HCT116 (cell line): ENCODE data around the gene SBF1. TPM values are rescaled to one million over a fixed set of nuclear protein-coding genes. Genes with fewer than 3 reads are reported as not detected.

Source experiments
- ATAC-seq: fragments of 200-7000 bp; cut with Tn5 transposase; 2 replicates; pipeline ENCODE4 v1.9.1; 2020; ENCODE audit warnings: mild to moderate bottlenecking, moderate library complexity
- BruUV-seq: library from RNA; stranded (reverse); fragments of 400-500 nt; replicated peaks from 2 replicates; lab custom pipeline; 2021; lab: Mats Ljungman, UMichigan
- CTCF ChIA-PET: fragments of 300-600 bp; sonication (Branson Sonifier 250); formaldehyde crosslinking; loops from one replicate; lab custom pipeline; 2021; ENCODE audit warnings: antibody characterized with exemption; lab: Charles Lee
- POLR2A ChIA-PET: fragments of 300-600, 350-600 bp; sonication (Branson Sonifier 250); formaldehyde crosslinking; loops from one replicate; lab custom pipeline; 2021; ENCODE audit warnings: antibody characterized with exemption; lab: Charles Lee
- RAD21 ChIA-PET, 2 experiments: fragments of 300-600 bp; sonication (Branson Sonifier 250); formaldehyde crosslinking; loops; one replicate each; lab custom pipeline; 2023; ENCODE audit warnings: low total read pairs in 2 of 2; ENCODE audit not compliant: uncharacterized antibody in 2 of 2, unreplicated experiment in 2 of 2, low non-redundant PET in 1 of 2; lab: Charles Lee
- DNase-seq: peaks from one replicate; pipeline ENCODE4 v3.0.0-alpha.2; 2010; ENCODE audit warnings: low read depth, low spot score
- H2AFZ ChIP-seq: fragments of 200-600 bp; shearing (Covaris generic), sonication (generic); 2 replicates; pipeline ENCODE4 v1.6.1; 2017; ENCODE audit warnings: low read depth, mixed run types, mixed read lengths, antibody characterized with exemption, low read length; ENCODE audit not compliant: poor library complexity, severe bottlenecking
- H3K27ac ChIP-seq: 2 replicates; pipeline ENCODE4 v1.5.1; 2012; ENCODE audit warnings: low read depth, low read length
- H3K27me3 ChIP-seq: fragments of 200-600 bp; sonication (generic); 2 replicates; pipeline ENCODE4 v1.6.1; 2016; ENCODE audit warnings: mixed run types, low read length, mixed read lengths; ENCODE audit not compliant: insufficient read depth
- H3K36me3 ChIP-seq, 2 experiments: fragments of 200-500 bp in 1 of 2; fragments of 200-600 bp in 1 of 2; sonication (Bioruptor generic) in 1 of 2; sonication (generic) in 1 of 2; 2 replicates each; pipeline versions ENCODE4 v1.5.1 to v1.6.1; 2014 to 2016; ENCODE audit warnings: low read length in 2 of 2, inconsistent platforms in 1 of 2, mixed read lengths in 1 of 2, mixed run types in 1 of 2; ENCODE audit not compliant: insufficient read depth in 2 of 2, control insufficient read depth in 1 of 2
- H3K4me1 ChIP-seq, 2 experiments: fragments of 200-600 bp in 1 of 2; sonication (generic) in 1 of 2; 2 replicates each; pipeline versions ENCODE4 v1.5.1 to v1.6.1; 2012 to 2017; ENCODE audit warnings: low read length in 2 of 2, inconsistent platforms in 1 of 2, mild to moderate bottlenecking in 1 of 2, mixed read lengths in 1 of 2, mixed run types in 1 of 2, moderate library complexity in 1 of 2; ENCODE audit not compliant: insufficient read depth in 2 of 2, control insufficient read depth in 1 of 2
- H3K4me2 ChIP-seq: fragments of 200-600 bp; sonication (generic); 2 replicates; pipeline ENCODE4 v1.6.1; 2017; ENCODE audit warnings: mixed run types, low read length, mixed read lengths
- H3K4me3 ChIP-seq, 2 experiments: fragments of 200-600 bp in 1 of 2; sonication (generic) in 1 of 2; replicated peaks in 1 of 2; 2 replicates each; pipeline ENCODE4 v1.5.1; 2011 to 2016; ENCODE audit warnings: low read length in 2 of 2, control low read depth in 1 of 2, low read depth in 1 of 2, mild to moderate bottlenecking in 1 of 2, mixed read lengths in 1 of 2, mixed run types in 1 of 2
- H3K79me2 ChIP-seq: fragments of 200-600 bp; sonication (generic); 2 replicates; pipeline ENCODE4 v1.6.1; 2017; ENCODE audit warnings: mild to moderate bottlenecking, mixed run types, low read length, moderate library complexity, mixed read lengths; ENCODE audit not compliant: insufficient read depth
- H3K9ac ChIP-seq: fragments of 200-600 bp; sonication (generic); 2 replicates; pipeline ENCODE4 v1.6.1; 2016; ENCODE audit warnings: low read length, mixed read lengths
- H3K9me2 ChIP-seq: fragments of 200-600 bp; sonication (generic), shearing (Covaris generic); 2 replicates; pipeline ENCODE4 v1.6.1; 2017; ENCODE audit warnings: mixed run types, mild to moderate bottlenecking, moderate library complexity; ENCODE audit not compliant: insufficient read depth
- H3K9me3 ChIP-seq, 2 experiments: fragments of 200-500 bp in 1 of 2; fragments of 200-600 bp in 1 of 2; sonication (Bioruptor generic) in 1 of 2; sonication (generic) in 1 of 2; 2 replicates each; pipeline ENCODE4 v1.6.1; 2014 to 2017; ENCODE audit warnings: low read length in 2 of 2, mixed read lengths in 2 of 2, inconsistent platforms in 1 of 2, low read depth in 1 of 2, mild to moderate bottlenecking in 1 of 2, mixed run types in 1 of 2, moderate library complexity in 1 of 2; ENCODE audit not compliant: control insufficient read depth in 1 of 2, insufficient read depth in 1 of 2
- H4K20me1 ChIP-seq: fragments of 200-600 bp; sonication (generic), shearing (Covaris generic); 2 replicates; pipeline ENCODE4 v1.6.1; 2017; ENCODE audit warnings: mixed run types, mild to moderate bottlenecking, moderate library complexity; ENCODE audit not compliant: insufficient read depth
- ATF3 ChIP-seq: IDR thresholded peaks from 2 replicates; pipeline ENCODE4 v1.6.1; 2012
- CBX3 ChIP-seq: IDR thresholded peaks from 2 replicates; pipeline ENCODE4 v1.6.1; 2012; ENCODE audit warnings: low read depth
- CEBPB ChIP-seq: IDR thresholded peaks from 2 replicates; pipeline ENCODE4 v1.6.1; 2012; ENCODE audit warnings: low read depth
- CTCF ChIP-seq, 3 experiments: fragments of 200-600 bp in 1 of 3; sonication (generic) in 1 of 3; IDR thresholded peaks in 2 of 3; conservative IDR thresholded peaks in 1 of 3; 2 replicates each; pipeline ENCODE4 v1.5.1; 2012 to 2017; ENCODE audit warnings: low read depth in 2 of 3, low read length in 2 of 3, antibody characterized with exemption in 1 of 3, borderline replicate concordance in 1 of 3, control low read depth in 1 of 3, mild to moderate bottlenecking in 1 of 3, mixed read lengths in 1 of 3, mixed run types in 1 of 3, moderate library complexity in 1 of 3; ENCODE audit not compliant: insufficient read depth in 1 of 3
- ELF1 ChIP-seq: IDR thresholded peaks from 2 replicates; pipeline ENCODE4 v1.6.1; 2012; ENCODE audit warnings: low read depth, borderline replicate concordance
- EZH2 ChIP-seq: fragments of 200-600 bp; sonication (generic); IDR thresholded peaks from 2 replicates; pipeline ENCODE4 v1.6.1; 2017; ENCODE audit warnings: antibody characterized with exemption, mixed run types
- MAX ChIP-seq: IDR thresholded peaks from 2 replicates; pipeline ENCODE4 v1.6.1; 2012
- POLR2A ChIP-seq: IDR thresholded peaks from 2 replicates; pipeline ENCODE4 v1.7.0; 2011; ENCODE audit warnings: borderline replicate concordance; ENCODE audit not compliant: insufficient read depth, insufficient read length; ENCODE audit errors: extremely low read depth
- POLR2AphosphoS5 ChIP-seq: IDR thresholded peaks from 2 replicates; pipeline ENCODE4 v1.6.1; 2011; ENCODE audit warnings: mild to moderate bottlenecking, low read depth, low read length, moderate library complexity
- RAD21 ChIP-seq: IDR thresholded peaks from 2 replicates; pipeline ENCODE4 v1.6.1; 2012; ENCODE audit warnings: low read depth, mild to moderate bottlenecking
- REST ChIP-seq: IDR thresholded peaks from 2 replicates; pipeline ENCODE4 v1.6.1; 2012; ENCODE audit warnings: low read depth
- SIN3A ChIP-seq: IDR thresholded peaks from 2 replicates; pipeline ENCODE4 v1.6.1; 2012; ENCODE audit warnings: low read depth
- SP1 ChIP-seq: IDR thresholded peaks from 2 replicates; pipeline ENCODE4 v1.6.1; 2012; ENCODE audit warnings: low read depth
- YY1 ChIP-seq: IDR thresholded peaks from 2 replicates; pipeline ENCODE4 v1.6.1; 2011; ENCODE audit warnings: low read length, low read depth, moderate library complexity, mild to moderate bottlenecking; ENCODE audit not compliant: insufficient replicate concordance; ENCODE audit errors: extremely low read depth
- ZBTB33 ChIP-seq: IDR thresholded peaks from 2 replicates; pipeline ENCODE4 v1.6.1; 2011; ENCODE audit warnings: mild to moderate bottlenecking, low read length, moderate library complexity; ENCODE audit not compliant: insufficient replicate concordance; ENCODE audit errors: extremely low read depth
- ZFX ChIP-seq: fragments of 450-650 bp; IDR thresholded peaks from 2 replicates; pipeline ENCODE4 v1.6.1; 2017
- intact Hi-C: fragments of 100-400 bp; cut with micrococcal nuclease; formaldehyde crosslinking; loops from 2 replicates; pipeline ENCODE4 v1.10.0; 2022
- total RNA-seq: library from RNA; stranded (reverse); gene quantifications from one replicate; pipeline ENCODE4 v1.2.1, GENCODE V29; 2021; ENCODE audit not compliant: unreplicated experiment

Gene SBF1
- total RNA-seq, 1 experiment from 2014 or later: 91.1 TPM

- POLR2A ChIA-PET: no interaction called here
- RAD21 ChIA-PET: no interaction called here
Observed at GRCh38 chr22:50456466-50457234, 18.2 kb downstream of the SBF1 start.

More at GRCh38 chr22:50456466-50457234, 18.2 kb downstream of the SBF1 start:
- peak; percentile 76 for ATAC-seq
- Histone ChIP-seq H4K20me1 (no peaks in the 10 kb centered on the region), H3K27ac (no peak overlapping the region), H3K9ac (no peak overlapping the region), H3K9me2 (no peaks in the 10 kb centered on the region), H3K4me2 (no peak overlapping the region), H3K4me3 (no peak overlapping the region), H3K36me3 (peaks cover 19 to 22% of the 10 kb centered on the region in 2 experiments; a peak in 3 of 4 replicates), H3K4me1 (no peaks in the 10 kb centered on the region), H2AFZ (no peak overlapping the region), H3K9me3 (no peaks in the 10 kb centered on the region), H3K27me3 (no peaks in the 10 kb centered on the region), H3K79me2 (no peaks in the 10 kb centered on the region)
- DNase-seq: no peak
- BruUV-seq: no TSS peak
- TF ChIP-seq CBX3 (no peak), SIN3A (no peak), ELF1 (no peak), RAD21 (peak; percentile 31), EZH2 (no peak), REST (no peak), CTCF (IDR thresholded peaks at IDR 0.05 in 2 of 3, conservative IDR thresholded peaks at IDR 0.05 in 1 of 3; ENCODE audit: borderline replicate concordance in 1 of 3, insufficient read depth in 1 of 3, low read depth in 2 of 3, low read length in 2 of 3) (peak in 2 of 3 experiments; percentile 29 to 53; a peak in 3 of 6 replicates), MAX (no peak), POLR2AphosphoS5 (no peak), YY1 (no peak), POLR2A (no peak), SP1 (no peak), ATF3 (no peak), ZFX (no peak), ZBTB33 (no peak), CEBPB (no peak)
- intact Hi-C loops: no loop called here
- CTCF ChIA-PET: no interaction called here
